Fibroblast of pulmonary artery (primary cell): ENCODE data around the gene MKNK1.

Source experiments
- DNase-seq: peaks from one replicate; pipeline ENCODE4 v3.0.0-alpha.2; 2010; ENCODE audit warnings: low read depth
- H3K4me3 ChIP-seq: replicated peaks from 2 replicates; pipeline ENCODE4 v1.5.1; 2011; ENCODE audit warnings: low read depth, mild to moderate bottlenecking, control low read depth, low read length, moderate library complexity
- TF ChIP-seq, protein P1 (sequence below): IDR thresholded peaks from 2 replicates; pipeline ENCODE4 v1.5.1; 2011; ENCODE audit warnings: mild to moderate bottlenecking, control low read depth, low read length, inconsistent platforms; ENCODE audit errors: missing control alignments

The MKNK1 gene

DNA sequence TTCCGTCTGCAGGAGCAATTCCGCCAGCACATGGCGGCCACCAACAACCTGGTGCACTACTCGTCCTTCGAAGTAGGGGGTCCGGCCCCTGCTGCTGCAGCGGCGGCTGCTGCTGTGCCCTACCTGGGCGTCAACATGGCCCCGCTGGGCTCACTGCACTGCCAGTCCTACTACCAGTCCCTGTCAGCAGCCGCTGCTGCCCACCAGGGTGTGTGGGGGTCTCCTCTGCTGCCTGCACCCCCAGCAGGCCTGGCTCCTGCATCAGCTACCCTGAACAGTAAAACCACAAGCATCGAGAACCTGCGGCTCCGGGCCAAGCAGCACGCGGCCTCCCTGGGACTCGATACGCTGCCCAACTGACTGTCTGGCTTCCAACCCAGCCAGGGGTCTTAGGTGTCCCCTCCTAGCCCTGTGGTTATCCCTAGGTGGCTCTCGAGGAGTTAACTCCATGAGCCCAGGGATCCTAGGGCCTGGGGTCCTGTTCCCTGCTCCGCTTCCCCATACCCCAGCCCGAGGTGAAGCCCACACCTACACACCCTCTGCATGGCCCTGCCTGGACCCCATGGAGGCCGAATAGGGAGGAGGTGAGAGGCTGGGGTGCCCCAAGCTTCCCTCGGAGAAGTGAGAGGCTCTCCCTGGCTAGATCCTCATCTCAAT, 91.8 kb downstream of the MKNK1 start:
- H3K4me3 ChIP-seq = no peak overlapping the region
- TF ChIP-seq, protein P1, sequence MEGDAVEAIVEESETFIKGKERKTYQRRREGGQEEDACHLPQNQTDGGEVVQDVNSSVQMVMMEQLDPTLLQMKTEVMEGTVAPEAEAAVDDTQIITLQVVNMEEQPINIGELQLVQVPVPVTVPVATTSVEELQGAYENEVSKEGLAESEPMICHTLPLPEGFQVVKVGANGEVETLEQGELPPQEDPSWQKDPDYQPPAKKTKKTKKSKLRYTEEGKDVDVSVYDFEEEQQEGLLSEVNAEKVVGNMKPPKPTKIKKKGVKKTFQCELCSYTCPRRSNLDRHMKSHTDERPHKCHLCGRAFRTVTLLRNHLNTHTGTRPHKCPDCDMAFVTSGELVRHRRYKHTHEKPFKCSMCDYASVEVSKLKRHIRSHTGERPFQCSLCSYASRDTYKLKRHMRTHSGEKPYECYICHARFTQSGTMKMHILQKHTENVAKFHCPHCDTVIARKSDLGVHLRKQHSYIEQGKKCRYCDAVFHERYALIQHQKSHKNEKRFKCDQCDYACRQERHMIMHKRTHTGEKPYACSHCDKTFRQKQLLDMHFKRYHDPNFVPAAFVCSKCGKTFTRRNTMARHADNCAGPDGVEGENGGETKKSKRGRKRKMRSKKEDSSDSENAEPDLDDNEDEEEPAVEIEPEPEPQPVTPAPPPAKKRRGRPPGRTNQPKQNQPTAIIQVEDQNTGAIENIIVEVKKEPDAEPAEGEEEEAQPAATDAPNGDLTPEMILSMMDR = no peak
- DNase-seq = no peak

DNA sequence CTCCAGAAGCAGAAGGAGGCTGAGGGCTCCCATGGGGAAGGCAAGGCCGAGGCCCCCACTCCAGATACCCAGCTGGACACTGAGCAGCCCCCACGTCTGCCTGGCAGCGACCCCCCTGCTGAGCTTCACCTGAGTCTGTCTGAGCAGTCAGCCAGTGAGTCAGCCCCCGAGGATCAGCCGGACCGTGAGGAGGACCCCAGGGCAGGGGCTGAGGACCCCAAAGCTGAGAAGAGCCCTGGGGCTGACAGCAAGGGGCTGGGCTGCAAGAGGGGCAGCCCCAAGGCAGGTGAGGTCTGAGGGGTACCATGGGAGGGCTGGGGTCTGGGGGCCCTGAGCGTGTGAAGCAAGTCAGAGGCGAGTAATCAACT, 93.1 kb downstream of the MKNK1 start:
- no peak overlapping the region for H3K4me3 ChIP-seq
- TF ChIP-seq, protein P1 = no peak
- DNase-seq = no peak

DNA sequence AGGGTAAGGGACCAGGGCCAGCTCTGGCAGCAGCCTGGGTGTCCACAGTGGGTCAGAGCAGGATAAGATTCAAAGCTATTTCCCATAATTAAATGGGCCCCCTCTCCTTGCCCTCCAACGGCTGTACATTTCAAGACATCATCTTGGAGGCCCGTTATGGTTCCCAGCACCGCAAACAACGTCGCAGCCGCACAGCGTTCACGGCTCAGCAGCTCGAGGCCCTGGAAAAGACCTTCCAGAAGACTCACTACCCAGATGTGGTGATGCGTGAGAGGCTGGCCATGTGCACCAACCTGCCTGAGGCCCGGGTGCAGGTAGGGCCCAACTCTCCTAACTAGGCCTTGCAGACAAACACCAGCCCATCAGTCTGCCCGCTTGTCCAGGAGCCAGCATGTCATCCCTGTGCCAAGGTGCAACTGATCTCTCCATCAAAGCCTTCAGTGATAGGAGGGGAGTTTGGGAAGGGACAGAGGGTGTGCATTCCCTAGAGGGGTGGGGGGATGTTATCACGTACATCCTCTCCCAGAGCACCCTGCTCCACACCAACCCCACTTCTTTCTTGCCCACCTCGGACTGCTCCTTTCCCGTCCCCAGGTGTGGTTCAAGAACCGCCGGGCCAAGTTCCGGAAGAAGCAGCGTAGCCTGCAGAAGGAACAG, 93.6 kb downstream of the MKNK1 start:
- TF ChIP-seq, protein P1 = no peak
- H3K4me3 ChIP-seq = no peak overlapping the region
- no peak for DNase-seq

DNA sequence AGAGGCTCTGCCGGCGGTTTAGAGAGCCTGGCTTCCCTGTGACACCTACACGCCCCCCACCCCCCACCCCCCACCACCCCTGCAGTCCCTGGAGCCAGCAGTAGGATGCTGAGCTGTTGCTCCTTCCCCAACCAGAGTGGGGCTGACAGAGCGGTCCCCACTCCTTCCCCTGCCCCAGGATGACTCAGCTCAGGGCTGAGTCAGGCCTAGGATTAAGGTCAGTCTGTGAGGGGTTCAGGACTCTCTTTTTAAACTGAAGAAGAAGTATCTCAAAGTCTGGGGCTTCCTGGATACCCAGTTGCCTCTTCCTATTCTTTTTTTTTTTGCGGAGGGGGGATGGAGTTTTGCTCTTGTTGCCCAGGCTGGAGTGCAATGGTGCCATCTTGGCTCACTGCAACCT, 95.3 kb downstream of the MKNK1 start:
- no peak for DNase-seq
- no peak overlapping the region for H3K4me3 ChIP-seq
- TF ChIP-seq, protein P1 = no peak
